ENCODE results near the gene HSD11B2. TPM values are rescaled to one million over a fixed set of nuclear protein-coding genes. Genes with fewer than 3 reads are reported as not detected.

Gene HSD11B2
- total RNA-seq, 1 experiment from 2014 or later, result 2.4 TPM

- H3F3A ChIP-seq (ENCODE audit: low read length, unreplicated experiment), result no peaks in the 10 kb centered on the region
- peak; percentile 93 for ATAC-seq
- H3K27ac ChIP-seq (ENCODE audit: low read length), result peak within 1 kb of the TSS; percentile 37
- H2AFZ ChIP-seq (ENCODE audit: low read length), result peak within 1 kb of the TSS; percentile 82
- peak within 1 kb of the TSS; percentile 86 for H3K4me2 ChIP-seq (ENCODE audit: low read length)
- POLR2A ChIA-PET (ENCODE audit: unreplicated experiment), result interaction anchor here (0.5 to 0.6 kb wide), 5 partner anchors 19 to 756 kb away, joined by 3 to 8 read pairs (median 4); no protein-coding TSS in a partner anchor
- peaks cover 7% of the 10 kb centered on the region; the same call in 1 of the 2 replicates for H3K4me1 ChIP-seq (ENCODE audit: insufficient read depth, low read length)
- H3K9me3 ChIP-seq (ENCODE audit: low read length), result no peaks in the 10 kb centered on the region
- H3K4me3 ChIP-seq (ENCODE audit: low read length), result peak within 1 kb of the TSS; percentile 90
- no TSS peak for BruUV-seq (replicated peaks)
- intact Hi-C loops (cut with micrococcal nuclease), result no loop called here
- H3K79me2 ChIP-seq (ENCODE audit: low read length), result peaks cover 48% of the 10 kb centered on the region
- TF ChIP-seq EZH2phosphoT487 (IDR thresholded peaks at IDR 0.05; ENCODE audit: borderline replicate concordance, low read length) (no peak), CTCF (conservative IDR thresholded peaks at IDR 0.05; ENCODE audit: low read depth, low read length) (peak; percentile 71)
- DNase-seq, result peak; percentile 97
- H4K20me1 ChIP-seq (ENCODE audit: low read length), result no peaks in the 10 kb centered on the region; the same call in 1 of the 2 replicates
- H3K9ac ChIP-seq (ENCODE audit: low read length), result peak within 1 kb of the TSS; percentile 85
- H3K36me3 ChIP-seq (ENCODE audit: low read depth, low read length), result no peaks in the 10 kb centered on the region
- CTCF ChIA-PET, result interaction anchor here (0.6 to 1.8 kb wide), 3 partner anchors 33 to 528 kb away, joined by 4 to 9 read pairs (median 4); no protein-coding TSS in a partner anchor
- H3K9me2 ChIP-seq (replicated peaks; ENCODE audit: low read length), result no peaks in the 10 kb centered on the region
- H3K27me3 ChIP-seq (ENCODE audit: low read length), result no peaks in the 10 kb centered on the region
These were observed 50.1 kb downstream of the HSD11B2 start, which contains the start of gene ATP6V0D1 for GRCh38 chr16:67480833-67481560. Gene ATP6V0D1 (minus strand): TSS chr16:67481157. CDS start chr16:67481086, 71 bp downstream.

GRCh38 chr16:67481561-67482232 lies 50.8 kb downstream of the HSD11B2 start:
- Histone ChIP-seq H3F3A (ENCODE audit: low read length, unreplicated experiment) (no peaks in the 10 kb centered on the region), H2AFZ (ENCODE audit: low read length) (peak overlapping the region; percentile 82), H3K36me3 (ENCODE audit: low read depth, low read length) (no peaks in the 10 kb centered on the region), H3K9me3 (ENCODE audit: low read length) (no peaks in the 10 kb centered on the region), H4K20me1 (ENCODE audit: low read length) (no peaks in the 10 kb centered on the region), H3K9ac (ENCODE audit: low read length) (peak overlapping the region; percentile 47), H3K27me3 (ENCODE audit: low read length) (no peaks in the 10 kb centered on the region), H3K4me1 (ENCODE audit: insufficient read depth, low read length) (peaks cover 7% of the 10 kb centered on the region; the same call in 1 of the 2 replicates), H3K4me2 (ENCODE audit: low read length) (peak overlapping the region; percentile 86), H3K27ac (ENCODE audit: low read length) (no peak overlapping the region), H3K79me2 (ENCODE audit: low read length) (peaks cover 41% of the 10 kb centered on the region), H3K4me3 (ENCODE audit: low read length) (peak overlapping the region; percentile 60), H3K9me2 (replicated peaks; ENCODE audit: low read length) (no peaks in the 10 kb centered on the region)
- ChIA-PET CTCF (interaction anchor here (1.8 kb wide), 1 partner anchor 39 kb away, joined by 9 read pairs; no protein-coding TSS in a partner anchor), POLR2A (ENCODE audit: unreplicated experiment) (interaction anchor here (0.5 to 0.6 kb wide), 2 partner anchors 593 to 755 kb away, joined by 3 to 6 read pairs; no protein-coding TSS in a partner anchor)
- intact Hi-C loops (cut with micrococcal nuclease), result no loop called here
- DNase-seq, result no peak
- BruUV-seq (replicated peaks), result TSS peak; percentile 89
- ATAC-seq, result no peak
- TF ChIP-seq EZH2 (IDR thresholded peaks at IDR 0.05; ENCODE audit: low read length, unreplicated experiment) (no peak), EZH2phosphoT487 (IDR thresholded peaks at IDR 0.05; ENCODE audit: borderline replicate concordance, low read length) (no peak)

- no peak for TF ChIP-seq CTCF (conservative IDR thresholded peaks at IDR 0.05; ENCODE audit: low read depth, low read length)
- no peak for TF ChIP-seq EZH2phosphoT487 (IDR thresholded peaks at IDR 0.05; ENCODE audit: borderline replicate concordance, low read length)
- TF ChIP-seq EZH2 (IDR thresholded peaks at IDR 0.05; ENCODE audit: low read length, unreplicated experiment), result no peak
- Histone ChIP-seq H3K9me3 (ENCODE audit: low read length) (no peaks in the 10 kb centered on the region), H3K9me2 (replicated peaks; ENCODE audit: low read length) (no peaks in the 10 kb centered on the region), H3K4me2 (ENCODE audit: low read length) (peak overlapping the region; percentile 86; the same call in 1 of the 2 replicates), H4K20me1 (ENCODE audit: low read length) (no peaks in the 10 kb centered on the region), H3K36me3 (ENCODE audit: low read depth, low read length) (no peaks in the 10 kb centered on the region), H3K9ac (ENCODE audit: low read length) (no peak overlapping the region), H3F3A (ENCODE audit: low read length, unreplicated experiment) (no peaks in the 10 kb centered on the region), H3K4me3 (ENCODE audit: low read length) (no peak overlapping the region; the same call in 1 of the 2 replicates), H3K27ac (ENCODE audit: low read length) (no peak overlapping the region), H3K4me1 (ENCODE audit: insufficient read depth, low read length) (peaks cover 7% of the 10 kb centered on the region; the same call in 1 of the 2 replicates), H2AFZ (ENCODE audit: low read length) (no peak overlapping the region), H3K79me2 (ENCODE audit: low read length) (peaks cover 37% of the 10 kb centered on the region), H3K27me3 (ENCODE audit: low read length) (no peaks in the 10 kb centered on the region)
- intact Hi-C loops (cut with micrococcal nuclease), result no loop called here
- no TSS peak for BruUV-seq (replicated peaks)
- no peak for DNase-seq
- ChIA-PET CTCF (no interaction called here), POLR2A (ENCODE audit: unreplicated experiment) (no interaction called here)
- no peak for ATAC-seq
These were observed 51.5 kb downstream of the HSD11B2 start for GRCh38 chr16:67482233-67482924.
